Upper lobe of left lung (tissue), 6 donors: ENCODE data around the gene C2orf69. TPM values are rescaled to one million over a fixed set of nuclear protein-coding genes. Genes with fewer than 3 reads are reported as not detected.

Experiments used
- ATAC-seq, 2 donors: fragments of 200-7000 bp; cut with Tn5 transposase; one replicate each; pipeline ENCODE4 v1.9.1; 2022; ENCODE audit warnings: mild to moderate bottlenecking in 2 of 2, moderate library complexity in 2 of 2; ENCODE audit not compliant: low FRiP score in 2 of 2
- DNase-seq, 2 donors: peaks; one replicate each; pipeline ENCODE4 v3.0.0-alpha.2; 2019 to 2020
- H3K27ac ChIP-seq, 4 donors: fragments of 200-600 bp; sonication (generic); one replicate each; pipeline ENCODE4 v1.5.1; 2016 to 2019
- H3K27me3 ChIP-seq, 4 donors: fragments of 200-600 bp; sonication (generic); one replicate each; pipeline ENCODE4 v1.5.1; 2017 to 2019
- H3K36me3 ChIP-seq, 4 donors: fragments of 200-600 bp; sonication (generic); one replicate each; pipeline ENCODE4 v1.5.1; 2016 to 2019
- H3K4me1 ChIP-seq, 4 donors: fragments of 200-600 bp; sonication (generic); one replicate each; pipeline ENCODE4 v1.5.1; 2018 to 2019
- H3K4me3 ChIP-seq, 4 donors: fragments of 200-600 bp; sonication (generic); one replicate each; pipeline ENCODE4 v1.5.1; 2017 to 2019; ENCODE audit warnings: mild to moderate bottlenecking in 2 of 4, moderate library complexity in 1 of 4
- H3K9me3 ChIP-seq, 4 donors: fragments of 200-600 bp; sonication (generic); one replicate each; pipeline ENCODE4 v1.5.1; 2018 to 2019
- CTCF ChIP-seq, 6 experiments: fragments of 450-650 bp in 4 of 6; fragments of 200-600 bp in 2 of 6; sonication (generic) in 2 of 6; IDR thresholded peaks; one replicate each; pipeline ENCODE4 v1.5.1; 2016 to 2019; ENCODE audit warnings: antibody characterized with exemption in 6 of 6
- EP300 ChIP-seq, 4 donors: sonication (generic); formaldehyde crosslinking; IDR thresholded peaks; one replicate each; pipeline ENCODE4 v1.5.1; 2017; ENCODE audit warnings: antibody characterized with exemption in 4 of 4, control low read depth in 2 of 4
- POLR2A ChIP-seq, 4 donors: fragments of 450-650 bp; IDR thresholded peaks; one replicate each; pipeline ENCODE4 v1.5.1; 2016 to 2017; ENCODE audit warnings: antibody characterized with exemption in 4 of 4, mild to moderate bottlenecking in 2 of 4
- POLR2AphosphoS5 ChIP-seq, 2 donors: sonication (generic); formaldehyde crosslinking; IDR thresholded peaks; one replicate each; pipeline ENCODE4 v1.5.1; 2017; ENCODE audit warnings: antibody characterized with exemption in 2 of 2
- WGBS, 2 donors: methylation state at CpG; one replicate each; pipeline ENCODE4 v1.1.5; 2017 to 2018; 5-methylcytosine and 5-hydroxymethylcytosine counted together
- total RNA-seq, 6 donors: library from RNA; depleted of rRNA in 4 of 6; stranded (reverse); fragments of >200 nt in 4 of 6; gene quantifications; one replicate each; pipeline versions ENCODE4 v1.1.0 to v1.2.1, GENCODE V29; 2016 to 2021
- donor health status: DM: no; HTN: no; CAD: no; lungs with moderate emphysema.
- donor health status: DM: no; HTN: yes; CAD: no; lungs with severe emphysema.

C2orf69 gene
- total RNA-seq, 6 donors from 2014 or later, result 6.0 to 14.9 (median 11.5) TPM

GRCh38 chr2:199966405-199966804, 55.3 kb downstream of the C2orf69 start:
- WGBS, 2 donors, result 75 to 81% methylated on average over 2 of the region's 2 CpGs
- TF ChIP-seq EP300 (IDR thresholded peaks at IDR 0.05) (no peak), POLR2AphosphoS5 (IDR thresholded peaks at IDR 0.05) (no peak), CTCF (IDR thresholded peaks at IDR 0.05) (no peak), POLR2A (IDR thresholded peaks at IDR 0.05) (no peak)

GRCh38 chr2:199966976-199967375, 55.9 kb downstream of the C2orf69 start:
- WGBS, 2 donors, result 85 to 92% methylated on average over 1 of the region's 1 CpG
- DNase-seq (no peak), ATAC-seq (no peak)
- no peaks in the 10 kb centered on the region for H3K27me3 ChIP-seq
- TF ChIP-seq CTCF (IDR thresholded peaks at IDR 0.05), result no peak
- no peak for TF ChIP-seq POLR2A (IDR thresholded peaks at IDR 0.05)
- TF ChIP-seq POLR2AphosphoS5 (IDR thresholded peaks at IDR 0.05), result no peak
- TF ChIP-seq EP300 (IDR thresholded peaks at IDR 0.05), result no peak
- no peak overlapping the region for H3K27ac ChIP-seq
- no peaks in the 10 kb centered on the region for H3K9me3 ChIP-seq
- no peak overlapping the region for H3K4me3 ChIP-seq
- no peaks in the 10 kb centered on the region for H3K4me1 ChIP-seq
- peaks cover 7 to 34% (median 20%) of the 10 kb centered on the region in 4 donors for H3K36me3 ChIP-seq

More at GRCh38 chr2:199966405-199966804, 55.3 kb downstream of the C2orf69 start:
- Histone ChIP-seq H3K4me1 (peaks cover 0 to under 1% (median 0%) of the 10 kb centered on the region in 4 donors), H3K27ac (no peak overlapping the region), H3K4me3 (no peak overlapping the region), H3K27me3 (no peaks in the 10 kb centered on the region), H3K36me3 (peaks cover 10 to 39% (median 23%) of the 10 kb centered on the region in 4 donors), H3K9me3 (no peaks in the 10 kb centered on the region)
- DNase-seq (no peak), ATAC-seq (no peak)

GRCh38 chr2:199968126-199968525, 57.0 kb downstream of the C2orf69 start:
- H3K9me3 ChIP-seq, result no peaks in the 10 kb centered on the region
- no peaks in the 10 kb centered on the region for H3K27me3 ChIP-seq
- H3K27ac ChIP-seq, result no peak overlapping the region
- ATAC-seq (no peak), DNase-seq (no peak)
- TF ChIP-seq POLR2AphosphoS5 (IDR thresholded peaks at IDR 0.05) (no peak), POLR2A (IDR thresholded peaks at IDR 0.05) (no peak), EP300 (IDR thresholded peaks at IDR 0.05) (no peak), CTCF (IDR thresholded peaks at IDR 0.05) (no peak)
- H3K4me3 ChIP-seq, result no peak overlapping the region
- WGBS, 2 donors, result 92 to 95% methylated on average over 1 of the region's 1 CpG
- no peaks in the 10 kb centered on the region for H3K4me1 ChIP-seq
- peaks cover 7 to 31% (median 15%) of the 10 kb centered on the region in 4 donors for H3K36me3 ChIP-seq

GRCh38 chr2:199972088-199972626, 61.1 kb downstream of the C2orf69 start:
- DNase-seq, result no peak
- TF ChIP-seq POLR2A (IDR thresholded peaks at IDR 0.05), result no peak
- no peak for TF ChIP-seq POLR2AphosphoS5 (IDR thresholded peaks at IDR 0.05)
- no peak for TF ChIP-seq EP300 (IDR thresholded peaks at IDR 0.05)
- Histone ChIP-seq H3K4me3 (no peak overlapping the region), H3K36me3 (no peaks in the 10 kb centered on the region), H3K27ac (no peak overlapping the region), H3K4me1 (peaks cover 0 to 4% (median 0%) of the 10 kb centered on the region in 4 donors), H3K9me3 (no peaks in the 10 kb centered on the region), H3K27me3 (no peaks in the 10 kb centered on the region)
- WGBS, 2 donors, result 86 to 90% methylated on average over 6 of the region's 6 CpGs
- ATAC-seq, result no peak

GRCh38 chr2:199973703-199974102, 62.6 kb downstream of the C2orf69 start:
- peak in 1 of 2 donors; percentile 66 for ATAC-seq
- DNase-seq, result no peak

More at GRCh38 chr2:199973703-199974102, 62.6 kb downstream of the C2orf69 start:
- Histone ChIP-seq H3K27me3 (no peaks in the 10 kb centered on the region), H3K4me3 (no peak overlapping the region), H3K36me3 (no peaks in the 10 kb centered on the region), H3K27ac (no peak overlapping the region), H3K4me1 (peaks cover 0 to 8% (median 0%) of the 10 kb centered on the region in 4 donors), H3K9me3 (no peaks in the 10 kb centered on the region)
- TF ChIP-seq EP300 (IDR thresholded peaks at IDR 0.05) (no peak), POLR2AphosphoS5 (IDR thresholded peaks at IDR 0.05) (no peak), CTCF (IDR thresholded peaks at IDR 0.05) (peak in 4 of 6 experiments; percentile 30 to 58 (median 46))
- 32 to 34% methylated on average over 2 of the region's 2 CpGs for WGBS, 2 donors
